ENCODE results near the gene NIP7.

- TF ChIP-seq POLR2A (IDR thresholded peaks at IDR 0.05; ENCODE audit: borderline replicate concordance, extremely low read depth, insufficient read depth, insufficient read length) (no peak), ZFX (IDR thresholded peaks at IDR 0.05) (no peak), SRF (IDR thresholded peaks at IDR 0.05; ENCODE audit: low read depth) (no peak), CTCF (IDR thresholded peaks at IDR 0.05 in 2 of 3, conservative IDR thresholded peaks at IDR 0.05 in 1 of 3; ENCODE audit: borderline replicate concordance in 1 of 3, insufficient read depth in 1 of 3, low read depth in 2 of 3, low read length in 2 of 3) (no peak), MAX (IDR thresholded peaks at IDR 0.05) (no peak), CEBPB (IDR thresholded peaks at IDR 0.05; ENCODE audit: low read depth) (no peak), FOSL1 (IDR thresholded peaks at IDR 0.05; ENCODE audit: low read depth) (no peak), CBX3 (IDR thresholded peaks at IDR 0.05; ENCODE audit: low read depth) (no peak), POLR2AphosphoS5 (IDR thresholded peaks at IDR 0.05; ENCODE audit: low read depth, low read length) (no peak), ELF1 (IDR thresholded peaks at IDR 0.05; ENCODE audit: borderline replicate concordance, low read depth) (no peak)
These were observed 42.8 kb downstream of the NIP7 start for GRCh38 chr16:69382421-69382820.

All from HCT116 (cell line).